HG02763 (cell line): ENCODE data around the gene NELL2.

Experiments used
- ATAC-seq: cut with Tn5 transposase; IDR thresholded peaks from one replicate; pipeline ENCODE4 v1.9.1; 2021; ENCODE audit warnings: mild to moderate bottlenecking, moderate library complexity; ENCODE audit not compliant: unreplicated experiment

Gene NELL2

DNA sequence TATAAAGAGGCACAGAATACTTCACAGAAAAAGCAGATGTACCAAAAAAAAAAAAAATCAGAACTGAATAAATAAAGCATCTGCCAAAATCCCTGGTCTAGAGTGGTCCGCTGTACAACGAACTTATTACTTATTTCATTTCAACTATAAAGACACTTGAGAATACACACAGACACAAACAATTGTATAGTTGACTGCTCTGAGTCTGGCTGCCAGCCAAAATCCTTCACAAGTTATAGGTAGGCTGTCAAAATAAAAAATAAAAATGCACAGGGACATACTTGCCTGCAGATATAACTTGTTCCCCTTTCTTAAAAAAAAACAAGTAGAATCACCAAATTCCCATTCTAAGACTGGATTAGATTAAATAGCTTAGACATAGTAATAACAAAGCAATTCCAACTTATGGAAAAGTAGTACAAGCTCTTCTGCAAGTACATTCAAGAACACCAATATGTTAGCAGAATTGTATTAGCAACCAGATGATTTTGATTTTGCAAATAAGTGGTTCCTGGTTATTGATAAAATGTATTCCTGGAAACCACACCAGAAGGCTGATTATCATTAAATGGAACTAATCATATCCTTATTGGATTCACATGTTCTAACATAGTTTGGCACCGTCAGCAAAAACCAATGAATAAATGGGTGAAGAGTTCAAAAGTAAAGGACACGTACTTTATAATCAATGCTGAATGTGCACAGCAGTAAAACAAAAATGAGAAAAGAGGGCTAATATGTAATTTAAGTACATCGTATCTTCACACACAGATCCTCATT lies 248.5 kb downstream of the NELL2 start:
- ATAC-seq: no peak

- ATAC-seq: no peak
Observed at GRCh38 chr12:44626883-44627282, 249.2 kb downstream of the NELL2 start.

DNA sequence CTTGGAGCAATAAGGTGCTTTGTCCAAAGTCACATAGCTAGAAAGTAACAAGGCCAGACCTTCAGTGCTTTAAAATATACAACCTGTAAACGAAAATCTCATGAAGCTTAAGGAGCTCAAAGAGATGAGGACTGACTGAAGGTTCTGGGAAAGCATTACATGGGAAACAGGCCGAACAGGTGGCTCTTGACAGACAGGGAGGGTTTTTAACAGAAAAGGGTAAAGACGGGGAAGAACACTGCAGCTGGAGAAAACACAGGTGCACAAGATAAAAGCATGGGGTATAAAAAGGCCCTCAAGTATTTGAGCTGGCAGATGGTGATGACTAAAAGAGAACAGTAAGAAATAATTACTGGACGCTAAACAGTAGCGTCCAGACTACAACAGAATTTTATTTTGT lies 257.2 kb downstream of the NELL2 start:
- no peak for ATAC-seq

GRCh38 chr12:44616402-44616801 lies 259.7 kb downstream of the NELL2 start:
- no peak for ATAC-seq

GRCh38 chr12:44611538-44611937 lies 264.6 kb downstream of the NELL2 start:
- ATAC-seq: no peak

GRCh38 chr12:44603701-44604100 lies 272.4 kb downstream of the NELL2 start:
- ATAC-seq: no peak

DNA sequence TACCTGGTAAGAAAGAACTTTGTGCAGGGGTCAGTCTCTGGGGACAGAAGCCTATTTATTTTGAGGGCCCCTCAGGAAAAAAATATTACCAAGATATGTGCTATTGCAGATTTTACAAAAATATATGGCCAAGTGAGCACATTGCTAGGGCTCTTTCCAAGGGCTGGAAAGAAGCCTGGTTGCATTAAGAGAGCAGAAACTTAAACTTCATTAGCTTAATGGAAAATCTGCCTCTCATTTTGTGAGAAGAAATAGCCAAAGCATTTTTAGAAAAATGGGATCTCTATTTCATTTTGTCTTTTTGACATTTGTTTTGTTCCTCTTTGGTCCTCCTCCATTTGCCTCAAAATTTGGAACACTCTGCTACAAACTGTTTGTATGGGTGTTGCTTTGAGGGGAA lies 283.5 kb downstream of the NELL2 start:
- no peak for ATAC-seq

DNA sequence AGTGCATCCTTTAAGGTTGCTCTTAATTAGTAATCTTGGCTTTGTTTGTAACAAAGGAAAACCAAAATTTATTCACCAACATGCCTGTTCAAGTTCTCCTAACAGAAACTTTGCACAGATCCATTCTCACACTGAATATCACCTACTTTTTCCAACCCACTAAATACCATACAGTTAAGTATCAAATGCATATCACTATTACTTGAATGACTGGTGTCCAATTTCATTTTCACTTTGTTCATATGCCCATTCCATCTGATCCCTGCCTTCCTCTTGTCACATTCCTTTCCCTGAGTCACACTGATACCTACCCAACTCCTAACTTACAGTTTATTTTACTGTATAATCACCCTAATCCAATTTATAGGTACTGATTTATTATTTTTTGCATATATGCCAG lies 286.4 kb downstream of the NELL2 start:
- no peak for ATAC-seq

DNA sequence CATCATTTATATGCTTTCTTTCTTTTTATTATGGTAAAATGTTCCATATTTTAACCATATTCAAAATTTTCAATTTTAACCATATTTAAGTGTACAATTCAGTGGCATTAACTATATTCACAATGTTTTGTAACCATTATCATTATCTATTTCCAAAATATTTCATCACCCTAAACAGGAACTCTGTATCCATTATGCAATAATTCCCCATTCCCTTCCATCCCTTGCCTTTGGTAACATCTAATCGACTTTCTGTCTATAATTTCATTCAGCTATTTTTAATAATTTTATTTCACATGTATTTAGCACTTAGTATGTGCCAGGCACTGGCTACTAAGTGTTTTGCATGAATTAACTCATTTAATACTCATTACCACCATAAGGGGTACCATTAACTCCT lies 287.5 kb downstream of the NELL2 start:
- no peak for ATAC-seq

DNA sequence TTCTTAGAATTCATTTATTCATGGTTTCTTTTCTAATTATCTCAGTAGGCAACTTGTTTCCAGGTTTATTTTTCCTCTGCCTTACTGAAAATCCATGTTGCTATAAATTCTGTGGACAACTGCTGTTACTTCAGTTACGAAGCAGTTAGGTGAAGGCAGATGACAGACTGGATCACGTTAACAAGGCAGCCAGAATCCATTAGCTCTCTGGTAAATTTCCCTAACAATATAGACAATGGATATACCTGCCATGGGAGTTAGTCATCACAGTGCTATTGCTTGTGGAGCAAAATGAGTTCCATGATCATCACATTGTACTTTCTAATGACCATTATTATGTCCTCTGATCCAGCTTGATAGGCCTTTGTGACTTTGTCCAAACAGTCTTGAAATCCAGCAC lies 291.5 kb downstream of the NELL2 start:
- ATAC-seq: no peak

DNA sequence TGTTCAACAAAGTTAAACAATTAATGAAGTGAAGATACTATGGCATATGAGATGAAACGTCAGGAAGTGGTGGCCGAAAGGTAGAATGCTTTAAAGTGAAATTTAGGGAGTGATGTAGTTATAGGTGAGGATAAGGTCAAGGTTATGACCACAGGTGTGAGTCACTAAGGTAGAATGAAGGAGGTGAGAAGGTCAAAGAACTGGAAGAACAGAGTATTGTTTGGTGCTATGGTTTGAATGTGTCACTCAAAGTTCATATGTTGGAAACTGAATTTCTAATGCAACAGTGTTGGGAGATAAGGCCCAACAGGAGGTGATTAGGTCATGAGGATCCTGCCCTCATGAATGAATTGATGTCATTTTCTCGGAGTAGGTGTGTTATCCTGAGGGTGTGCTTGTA lies 293.6 kb downstream of the NELL2 start:
- no peak for ATAC-seq

GRCh38 chr12:44581642-44582242 lies 294.4 kb downstream of the NELL2 start:
- no peak for ATAC-seq

GRCh38 chr12:44574586-44574985 lies 301.5 kb downstream of the NELL2 start:
- ATAC-seq: no peak

- ATAC-seq: no peak
Observed at GRCh38 chr12:44573723-44574122, 302.4 kb downstream of the NELL2 start.

DNA sequence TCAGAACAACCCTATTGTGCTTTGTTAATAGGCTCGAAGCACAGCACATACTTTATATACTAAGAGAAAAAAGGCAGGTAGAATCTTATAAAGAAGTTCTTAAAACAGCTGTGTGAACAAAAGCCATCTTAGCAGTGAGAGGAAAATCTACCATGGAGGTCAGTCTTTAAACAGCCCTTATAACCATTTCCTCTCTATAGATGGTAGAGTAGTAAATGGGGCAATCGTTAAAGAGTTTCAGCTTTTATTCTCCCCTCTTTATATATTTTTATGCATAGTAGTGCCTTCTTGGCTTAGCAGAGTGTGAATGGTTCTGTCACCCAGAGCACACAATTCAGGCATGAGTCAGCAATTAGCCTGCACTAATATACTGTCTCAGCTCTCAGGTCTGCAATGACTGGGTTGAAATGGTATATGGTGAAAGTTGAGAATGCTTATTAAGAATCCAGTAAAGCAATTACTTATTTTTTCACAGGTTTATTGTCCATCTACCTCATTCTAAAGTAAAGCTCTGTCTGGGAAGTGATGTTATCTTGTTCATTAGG lies 305.0 kb downstream of the NELL2 start:
- ATAC-seq: no peak

- no peak for ATAC-seq
Observed at GRCh38 chr12:44570036-44570583, 306.0 kb downstream of the NELL2 start.

DNA sequence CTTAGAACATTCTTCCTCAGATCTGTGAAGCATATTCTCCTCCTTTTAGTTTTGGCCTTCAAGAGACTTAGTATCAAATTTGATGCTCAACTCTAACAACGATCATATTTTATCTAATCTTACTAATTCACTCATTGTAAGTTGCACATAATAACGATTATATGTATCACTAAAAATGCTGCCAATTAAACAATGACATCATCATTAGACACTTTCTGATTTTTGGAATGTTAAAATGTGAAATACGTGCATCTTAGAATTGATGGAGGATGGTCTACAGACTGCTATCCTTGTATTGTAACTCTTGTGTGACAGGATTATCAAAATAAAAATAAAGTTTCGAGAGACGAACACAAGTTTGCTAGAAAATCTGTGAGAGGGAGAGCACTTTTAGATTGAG lies 311.0 kb downstream of the NELL2 start:
- ATAC-seq: no peak

DNA sequence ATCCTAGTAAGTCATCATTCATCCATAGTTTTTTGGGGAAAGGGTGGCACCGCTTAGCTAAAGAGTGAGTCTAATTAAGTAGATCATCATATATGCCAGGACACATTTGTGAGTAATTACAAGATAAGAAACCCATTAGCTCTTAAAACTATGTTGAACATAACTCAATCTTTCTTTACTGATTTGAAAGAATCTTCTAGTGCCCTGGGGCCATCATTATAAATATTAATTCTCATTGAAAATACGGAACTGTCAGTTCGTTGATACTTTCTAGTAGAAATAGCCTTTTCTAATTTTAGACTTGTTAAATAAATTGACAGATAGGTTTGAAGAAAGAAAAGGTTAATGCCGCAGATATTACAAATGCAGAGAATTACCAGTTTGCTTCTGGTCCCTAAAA lies 312.6 kb downstream of the NELL2 start:
- no peak for ATAC-seq

DNA sequence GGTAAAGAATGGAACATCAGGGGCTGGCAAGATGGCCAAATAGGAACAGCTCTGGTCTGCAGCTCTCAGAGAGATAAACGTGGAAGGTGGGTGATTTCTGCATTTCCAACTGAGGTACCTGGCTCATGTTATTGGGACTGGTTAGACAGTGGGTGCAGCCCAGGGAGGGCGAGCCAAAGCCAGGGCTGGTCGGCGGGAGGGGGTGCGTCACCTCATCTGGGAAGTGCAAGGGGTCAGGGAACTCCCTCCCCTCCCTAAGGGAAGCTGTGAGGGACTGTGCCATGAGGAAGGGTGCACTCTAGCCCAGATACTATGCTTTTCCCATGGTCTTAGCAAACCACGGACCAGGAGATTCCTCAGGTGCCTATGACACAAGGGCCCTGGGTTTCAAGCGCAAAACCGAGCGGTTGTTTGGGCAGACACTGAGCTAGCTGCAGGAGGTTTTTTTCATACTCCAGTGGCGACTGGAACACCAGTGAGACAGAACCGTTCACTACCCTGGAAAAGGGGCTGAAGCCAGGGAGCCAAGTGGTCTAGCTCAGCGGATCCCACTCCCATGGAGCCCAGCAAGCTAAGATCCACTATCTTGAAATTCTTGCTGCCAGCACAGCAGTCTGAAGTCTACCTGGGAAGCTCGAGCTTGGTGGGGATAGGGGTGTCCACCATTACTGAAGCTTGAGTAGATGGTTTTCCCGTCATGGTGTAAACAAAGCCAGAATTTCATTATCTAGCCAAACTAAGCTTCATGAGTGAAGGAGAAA lies 317.6 kb downstream of the NELL2 start:
- ATAC-seq: no peak

GRCh38 chr12:44555454-44555853 lies 320.7 kb downstream of the NELL2 start:
- ATAC-seq: no peak

DNA sequence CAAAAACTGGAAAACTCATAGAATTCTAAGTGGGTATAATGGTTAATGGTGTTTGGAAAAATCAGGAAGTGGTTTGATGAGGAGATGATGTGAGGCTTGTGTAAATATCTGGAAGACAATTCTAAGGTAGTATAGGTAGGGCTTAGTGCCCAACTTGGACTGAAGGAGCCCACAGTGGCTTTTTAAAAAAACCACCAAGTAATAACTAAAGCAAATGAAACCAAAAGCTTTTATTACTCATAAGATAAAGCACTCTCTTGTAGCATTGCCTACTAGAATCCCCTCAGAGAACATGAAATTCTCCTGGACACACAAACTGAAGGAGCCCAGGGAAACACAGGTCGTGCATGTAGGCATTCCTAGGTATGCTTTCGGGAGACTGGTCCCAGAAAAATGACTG lies 324.5 kb downstream of the NELL2 start:
- ATAC-seq: no peak
